Neural progenitor cell (in vitro differentiated cells): ENCODE data around the gene CAPZB. TPM values are rescaled to one million over a fixed set of nuclear protein-coding genes. Genes with fewer than 3 reads are reported as not detected.
A peak's percentile ranks its signal among the peaks of the same experiment; 100 is the strongest.

Source experiments
- DNase-seq: peaks from one replicate; pipeline ENCODE4 v3.0.0-alpha.2; 2016; ENCODE audit warnings: low spot score
- H2AFZ ChIP-seq: fragments of 200-600 bp; sonication (generic); replicated peaks from 2 replicates; pipeline ENCODE4 v1.6.1; 2016; ENCODE audit warnings: antibody characterized with exemption
- H3F3A ChIP-seq: fragments of 200-600 bp; sonication (generic); 2 replicates; pipeline ENCODE4 v1.6.1; 2016; ENCODE audit warnings: antibody characterized with exemption, low read depth
- H3K27ac ChIP-seq: fragments of 200-600 bp; sonication (generic); 2 replicates; pipeline ENCODE4 v1.5.1; 2016; ENCODE audit warnings: mild to moderate bottlenecking
- H3K27me3 ChIP-seq: fragments of 200-600 bp; sonication (generic); 2 replicates; pipeline ENCODE4 v1.6.1; 2016; ENCODE audit warnings: mild to moderate bottlenecking, moderate library complexity
- H3K36me3 ChIP-seq: fragments of 200-600 bp; sonication (generic); 2 replicates; pipeline ENCODE4 v1.5.1; 2016
- H3K4me1 ChIP-seq: fragments of 200-600 bp; sonication (generic); 2 replicates; pipeline ENCODE4 v1.6.1; 2016; ENCODE audit warnings: mixed run types
- H3K4me2 ChIP-seq: fragments of 200-600 bp; sonication (generic); 2 replicates; pipeline ENCODE4 v1.6.1; 2016
- H3K4me3 ChIP-seq: fragments of 200-600 bp; sonication (generic); 2 replicates; pipeline ENCODE4 v1.5.1; 2016
- H3K79me2 ChIP-seq: fragments of 200-600 bp; sonication (generic); 2 replicates; pipeline ENCODE4 v1.6.1; 2016; ENCODE audit warnings: low read depth
- H3K9ac ChIP-seq: fragments of 200-600 bp; sonication (generic); 2 replicates; pipeline ENCODE4 v1.6.1; 2016
- H3K9me3 ChIP-seq: fragments of 200-600 bp; sonication (generic); 2 replicates; pipeline ENCODE4 v1.5.1; 2016; ENCODE audit warnings: low read depth
- H4K20me1 ChIP-seq: fragments of 200-600 bp; sonication (generic); 2 replicates; pipeline ENCODE4 v1.6.1; 2016; ENCODE audit warnings: low read depth
- H3K27ac Mint-ChIP-seq: 3 replicates; pipeline ENCODE4 v1.8.0; 2021; ENCODE audit warnings: mixed read lengths
- H3K27me3 Mint-ChIP-seq: 2 replicates; pipeline ENCODE4 v1.8.0; 2022; ENCODE audit warnings: low read depth, mild to moderate bottlenecking, inconsistent platforms, moderate library complexity, mixed read lengths; ENCODE audit not compliant: insufficient read depth
- H3K36me3 Mint-ChIP-seq: 3 replicates; pipeline ENCODE4 v1.8.0; 2021; ENCODE audit warnings: mixed read lengths
- H3K4me1 Mint-ChIP-seq: 3 replicates; pipeline ENCODE4 v1.8.0; 2021; ENCODE audit warnings: mixed read lengths
- H3K4me3 Mint-ChIP-seq: 3 replicates; pipeline ENCODE4 v1.8.0; 2021; ENCODE audit warnings: mild to moderate bottlenecking, moderate library complexity, mixed read lengths
- H3K9me3 Mint-ChIP-seq: 3 replicates; pipeline ENCODE4 v1.8.0; 2020; ENCODE audit warnings: mixed read lengths
- CTCF ChIP-seq: fragments of 200-600 bp; sonication (generic); IDR thresholded peaks from 2 replicates; pipeline ENCODE4 v1.5.1; 2017; ENCODE audit warnings: antibody characterized with exemption, mild to moderate bottlenecking
- EZH2 ChIP-seq: fragments of 200-600 bp; sonication (generic); IDR thresholded peaks from 2 replicates; pipeline ENCODE4 v1.6.1; 2017; ENCODE audit warnings: antibody characterized with exemption, mild to moderate bottlenecking, moderate library complexity
- EZH2phosphoT487 ChIP-seq: fragments of 200-600 bp; sonication (generic); IDR thresholded peaks from 2 replicates; pipeline ENCODE4 v1.6.1; 2017; ENCODE audit warnings: antibody characterized with exemption
- total RNA-seq: library from RNA; depleted of rRNA; stranded (reverse); fragments of >200 nt; gene quantifications from 2 replicates; pipeline ENCODE4 v1.2.3, GENCODE V29; 2015; ENCODE audit warnings: low replicate concordance

The CAPZB gene
- total RNA-seq, 1 donor from 2014 or later = 134 TPM

DNA sequence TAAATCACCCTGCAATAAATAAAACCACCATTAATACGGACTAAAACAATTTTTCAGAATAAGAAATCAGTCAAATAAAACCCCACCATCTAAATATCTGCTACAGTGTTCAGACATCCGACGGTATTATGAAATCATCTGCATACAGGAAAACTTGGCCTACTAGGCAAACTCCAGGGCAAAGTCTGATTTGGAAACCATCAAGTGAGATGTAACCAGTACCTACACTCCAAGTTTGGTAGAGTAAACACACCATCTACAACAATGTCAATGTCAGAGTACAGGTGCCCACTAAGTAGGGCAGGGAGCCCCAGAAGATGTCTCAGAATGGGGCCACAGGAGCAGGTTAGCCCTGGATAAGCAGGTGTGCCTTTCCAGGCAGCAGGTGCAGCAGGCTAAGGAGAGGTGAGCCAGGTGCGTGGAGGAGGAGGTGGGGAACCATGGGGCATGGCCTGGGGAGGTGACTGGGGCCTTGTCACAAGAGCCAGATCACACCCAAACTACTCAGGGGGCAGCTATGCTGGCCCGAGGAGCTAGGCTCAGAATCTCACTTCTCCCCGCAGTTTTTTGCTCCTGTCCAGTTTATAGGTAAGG is 59.6 kb downstream of the CAPZB start:
- Mint-ChIP-seq H3K27ac (peak overlapping the region; percentile 8), H3K36me3 (peaks cover 2% of the 10 kb centered on the region), H3K27me3 (peaks cover 2% of the 10 kb centered on the region), H3K4me3 (no peak overlapping the region), H3K9me3 (no peaks in the 10 kb centered on the region), H3K4me1 (peaks cover 50% of the 10 kb centered on the region)
- TF ChIP-seq EZH2phosphoT487 (no peak), EZH2 (no peak), CTCF (no peak)
- Histone ChIP-seq H3K9ac (no peak overlapping the region), H3K4me1 (peaks cover 28% of the 10 kb centered on the region), H3F3A (no peaks in the 10 kb centered on the region), H4K20me1 (peaks cover 81% of the 10 kb centered on the region), H2AFZ (no peak overlapping the region), H3K9me3 (no peaks in the 10 kb centered on the region), H3K4me2 (no peak overlapping the region), H3K27ac (no peak overlapping the region), H3K36me3 (no peaks in the 10 kb centered on the region), H3K79me2 (peaks cover 100% of the 10 kb centered on the region), H3K27me3 (no peaks in the 10 kb centered on the region), H3K4me3 (no peak overlapping the region)
- no peak for DNase-seq

DNA sequence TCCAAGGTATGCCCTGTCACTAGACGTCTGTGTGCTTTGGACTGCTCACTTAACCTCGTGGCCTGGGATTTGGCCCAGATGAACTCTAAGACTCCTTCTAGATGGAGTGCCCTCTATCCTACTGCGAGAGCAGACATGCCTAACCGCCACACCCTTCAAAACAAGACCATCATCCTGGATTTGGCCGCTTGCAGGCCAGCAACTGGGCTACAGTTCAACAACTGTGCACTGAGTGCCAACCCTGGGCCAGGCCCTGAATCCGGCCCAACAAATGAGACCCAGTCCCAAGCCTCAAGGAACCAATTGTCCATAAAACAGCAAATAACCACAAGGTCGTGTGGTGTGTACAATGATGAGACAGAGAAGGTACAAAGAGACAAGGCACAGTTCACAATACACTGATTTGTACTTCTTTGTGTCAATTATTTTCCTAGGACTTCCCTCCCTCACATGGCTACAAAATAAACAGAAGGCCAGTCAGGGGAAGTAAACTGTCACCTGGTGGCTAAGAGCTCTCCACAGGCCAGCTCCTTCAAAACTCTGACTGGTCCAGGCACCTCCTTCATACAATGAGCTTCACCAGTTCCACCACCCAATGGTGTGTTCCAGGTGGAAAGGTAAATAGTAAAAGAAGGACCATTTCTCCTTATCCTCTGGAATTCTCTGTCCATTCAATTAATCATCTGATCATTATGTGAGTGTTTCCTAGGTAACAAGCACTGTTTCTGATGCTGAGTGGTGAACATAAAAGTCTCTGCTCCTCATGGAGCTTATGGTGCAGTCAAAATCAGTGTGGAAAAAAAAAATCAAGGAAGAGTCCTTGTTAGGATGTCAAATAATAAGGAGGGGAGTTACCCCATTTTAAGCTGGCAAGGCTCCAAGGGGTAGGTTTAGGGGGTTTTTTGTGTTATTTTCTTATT is 60.4 kb downstream of the CAPZB start:
- Histone ChIP-seq H3K9me3 (no peaks in the 10 kb centered on the region), H3K9ac (no peak overlapping the region), H3K36me3 (no peaks in the 10 kb centered on the region), H3K4me3 (no peak overlapping the region), H3K4me2 (no peak overlapping the region), H3K4me1 (peaks cover 20% of the 10 kb centered on the region), H4K20me1 (peaks cover 78% of the 10 kb centered on the region), H3K27ac (no peak overlapping the region), H3K79me2 (peaks cover 100% of the 10 kb centered on the region), H3K27me3 (no peaks in the 10 kb centered on the region), H2AFZ (no peak overlapping the region), H3F3A (no peaks in the 10 kb centered on the region)
- DNase-seq = no peak
- Mint-ChIP-seq H3K27me3 (peaks cover 2% of the 10 kb centered on the region), H3K36me3 (peaks cover 2% of the 10 kb centered on the region), H3K27ac (no peak overlapping the region), H3K4me3 (no peak overlapping the region), H3K9me3 (no peaks in the 10 kb centered on the region), H3K4me1 (peaks cover 42% of the 10 kb centered on the region)
- TF ChIP-seq CTCF (no peak), EZH2 (no peak), EZH2phosphoT487 (no peak)

GRCh38 chr1:19423130-19423529 is 62.2 kb downstream of the CAPZB start:
- Mint-ChIP-seq H3K27ac (no peak overlapping the region), H3K36me3 (peaks cover 11% of the 10 kb centered on the region), H3K9me3 (no peaks in the 10 kb centered on the region), H3K4me3 (no peak overlapping the region), H3K4me1 (peaks cover 27% of the 10 kb centered on the region), H3K27me3 (peaks cover 2% of the 10 kb centered on the region)
- Histone ChIP-seq H3F3A (no peaks in the 10 kb centered on the region), H3K4me3 (no peak overlapping the region), H3K4me1 (peaks cover 6% of the 10 kb centered on the region), H3K27ac (no peak overlapping the region), H4K20me1 (peaks cover 63% of the 10 kb centered on the region), H3K36me3 (no peaks in the 10 kb centered on the region), H3K9me3 (no peaks in the 10 kb centered on the region), H2AFZ (no peak overlapping the region), H3K4me2 (no peak overlapping the region), H3K79me2 (peaks cover 92% of the 10 kb centered on the region), H3K9ac (no peak overlapping the region), H3K27me3 (no peaks in the 10 kb centered on the region)
- TF ChIP-seq EZH2phosphoT487 = no peak
- no peak for TF ChIP-seq CTCF
- no peak for TF ChIP-seq EZH2
- DNase-seq = no peak
